Measurements from ENCODE around the gene TRDMT1.
"Not testable (repeated sequence)": the region's sequence is repeated elsewhere in the genome, so short reads cannot be mapped to it uniquely, and the experiment has no call there.

The TRDMT1 gene

GRCh38 chr10:17125206-17125893, 76.1 kb downstream of the TRDMT1 start:
- DNase-seq: no peak

- no peak for DNase-seq
Observed at GRCh38 chr10:17123961-17124360, 77.5 kb downstream of the TRDMT1 start.

- DNase-seq: no peak
Observed at GRCh38 chr10:17122726-17123661, 78.5 kb downstream of the TRDMT1 start.

GRCh38 chr10:17122052-17122451, 79.4 kb downstream of the TRDMT1 start:
- DNase-seq: no peak

GRCh38 chr10:17120694-17121093, 80.8 kb downstream of the TRDMT1 start:
- no peak for DNase-seq

GRCh38 chr10:17119845-17120244, 81.6 kb downstream of the TRDMT1 start:
- no peak for DNase-seq

GRCh38 chr10:17116193-17116592, 85.3 kb downstream of the TRDMT1 start:
- no peak for DNase-seq

- no peak for DNase-seq
Observed at GRCh38 chr10:17115683-17116082, 85.8 kb downstream of the TRDMT1 start.

GRCh38 chr10:17114878-17115444, 86.5 kb downstream of the TRDMT1 start:
- DNase-seq: not testable (repeated sequence)

- no peak for DNase-seq
Observed at GRCh38 chr10:17113889-17114540, 87.5 kb downstream of the TRDMT1 start.

GRCh38 chr10:17113346-17113745, 88.1 kb downstream of the TRDMT1 start:
- no peak for DNase-seq

GRCh38 chr10:17112566-17112965, 88.9 kb downstream of the TRDMT1 start:
- no peak for DNase-seq

GRCh38 chr10:17109475-17110207, 91.8 kb downstream of the TRDMT1 start:
- DNase-seq: no peak

GRCh38 chr10:17109046-17109445, 92.4 kb downstream of the TRDMT1 start:
- DNase-seq: no peak

GRCh38 chr10:17106991-17107390, 94.5 kb downstream of the TRDMT1 start:
- no peak for DNase-seq

- DNase-seq: no peak
Observed at GRCh38 chr10:17101910-17102266, 99.6 kb downstream of the TRDMT1 start.

GRCh38 chr10:17101257-17101909, 100.1 kb downstream of the TRDMT1 start:
- DNase-seq: no peak

GRCh38 chr10:17100586-17100985, 100.9 kb downstream of the TRDMT1 start:
- no peak for DNase-seq

GRCh38 chr10:17098012-17098411, 103.5 kb downstream of the TRDMT1 start:
- no peak for DNase-seq
